ENCODE measurements around the gene USP15.

DNA sequence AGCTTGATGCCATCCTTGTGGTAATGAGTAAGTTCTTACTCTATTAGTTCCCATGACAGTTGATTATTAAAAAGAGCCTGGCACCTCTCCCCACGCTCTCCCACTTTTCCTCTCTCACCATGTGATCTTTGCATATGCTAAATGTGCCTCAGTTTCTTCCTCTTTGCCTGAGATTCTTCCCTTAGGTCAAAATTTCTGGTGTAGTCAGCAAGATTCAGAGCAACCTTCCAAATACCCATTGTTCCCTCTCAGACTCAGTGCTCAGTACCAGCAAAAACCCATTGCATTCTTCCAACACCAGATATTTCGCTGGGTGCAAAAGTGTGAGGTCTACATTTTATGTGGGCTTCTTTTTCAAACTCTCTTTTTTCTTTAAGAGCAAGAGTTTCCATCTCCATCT is 10.8 kb upstream of the USP15 start:
- no peak for TF ChIP-seq POLR2A (IDR thresholded peaks at IDR 0.05)
- TF ChIP-seq, protein P1, sequence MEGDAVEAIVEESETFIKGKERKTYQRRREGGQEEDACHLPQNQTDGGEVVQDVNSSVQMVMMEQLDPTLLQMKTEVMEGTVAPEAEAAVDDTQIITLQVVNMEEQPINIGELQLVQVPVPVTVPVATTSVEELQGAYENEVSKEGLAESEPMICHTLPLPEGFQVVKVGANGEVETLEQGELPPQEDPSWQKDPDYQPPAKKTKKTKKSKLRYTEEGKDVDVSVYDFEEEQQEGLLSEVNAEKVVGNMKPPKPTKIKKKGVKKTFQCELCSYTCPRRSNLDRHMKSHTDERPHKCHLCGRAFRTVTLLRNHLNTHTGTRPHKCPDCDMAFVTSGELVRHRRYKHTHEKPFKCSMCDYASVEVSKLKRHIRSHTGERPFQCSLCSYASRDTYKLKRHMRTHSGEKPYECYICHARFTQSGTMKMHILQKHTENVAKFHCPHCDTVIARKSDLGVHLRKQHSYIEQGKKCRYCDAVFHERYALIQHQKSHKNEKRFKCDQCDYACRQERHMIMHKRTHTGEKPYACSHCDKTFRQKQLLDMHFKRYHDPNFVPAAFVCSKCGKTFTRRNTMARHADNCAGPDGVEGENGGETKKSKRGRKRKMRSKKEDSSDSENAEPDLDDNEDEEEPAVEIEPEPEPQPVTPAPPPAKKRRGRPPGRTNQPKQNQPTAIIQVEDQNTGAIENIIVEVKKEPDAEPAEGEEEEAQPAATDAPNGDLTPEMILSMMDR (IDR thresholded peaks at IDR 0.05) = no peak
